HG03139 (cell line): ENCODE results near the gene ENOX1.
"Not testable (repeated sequence)": the region's sequence is repeated elsewhere in the genome, so short reads cannot be mapped to it uniquely, and the experiment has no call there.

Experiments used
- ATAC-seq: cut with Tn5 transposase; IDR thresholded peaks from one replicate; pipeline ENCODE4 v1.9.1; 2021; ENCODE audit not compliant: unreplicated experiment

Gene ENOX1

GRCh38 chr13:43786766-43787517 is at the start of gene ENOX1:
ENOX1 (minus strand) TSS chr13:43786972.
- ATAC-seq, result no peak

- ATAC-seq, result no peak
Measured at GRCh38 chr13:43835701-43836100, 48.9 kb upstream of the ENOX1 start.

- no peak for ATAC-seq
Measured at GRCh38 chr13:43831088-43831487, 44.3 kb upstream of the ENOX1 start.

- ATAC-seq, result no peak
Measured at GRCh38 chr13:43830497-43830881, 43.7 kb upstream of the ENOX1 start.

GRCh38 chr13:43824656-43825055 is 37.9 kb upstream of the ENOX1 start:
- ATAC-seq, result not testable (repeated sequence)

GRCh38 chr13:43822969-43823368 is 36.2 kb upstream of the ENOX1 start:
- no peak for ATAC-seq

- no peak for ATAC-seq
Measured at GRCh38 chr13:43816401-43816889, 29.7 kb upstream of the ENOX1 start.

- no peak for ATAC-seq
Measured at GRCh38 chr13:43815204-43815603, 28.4 kb upstream of the ENOX1 start.

GRCh38 chr13:43808676-43809075 is 21.9 kb upstream of the ENOX1 start:
- no peak for ATAC-seq

- no peak for ATAC-seq
Measured at GRCh38 chr13:43805681-43806128, 18.9 kb upstream of the ENOX1 start.

GRCh38 chr13:43805071-43805468 is 18.3 kb upstream of the ENOX1 start:
- no peak for ATAC-seq

GRCh38 chr13:43804461-43805070 is 17.8 kb upstream of the ENOX1 start:
- ATAC-seq, result no peak

GRCh38 chr13:43802511-43802910 is 15.7 kb upstream of the ENOX1 start:
- no peak for ATAC-seq

GRCh38 chr13:43800828-43801227 is 14.1 kb upstream of the ENOX1 start:
- ATAC-seq, result no peak

- no peak for ATAC-seq
Measured at GRCh38 chr13:43799191-43799590, 12.4 kb upstream of the ENOX1 start.

GRCh38 chr13:43797869-43798268 is 11.1 kb upstream of the ENOX1 start:
- ATAC-seq, result no peak

- ATAC-seq, result no peak
Measured at GRCh38 chr13:43797159-43797558, 10.4 kb upstream of the ENOX1 start.

GRCh38 chr13:43794416-43794815 is 7.6 kb upstream of the ENOX1 start:
- ATAC-seq, result no peak

GRCh38 chr13:43792076-43792881 is 5.5 kb upstream of the ENOX1 start:
- ATAC-seq, result no peak

GRCh38 chr13:43787997-43788396 is 1.2 kb upstream of the ENOX1 start:
- no peak for ATAC-seq

- ATAC-seq, result no peak
Measured at GRCh38 chr13:43787518-43787891, 733 bp upstream of the ENOX1 start.

GRCh38 chr13:43786472-43786765 is 353 bp downstream of the ENOX1 start:
- ATAC-seq, result no peak
